ENCODE measurements around the gene FBLN1.
"Not testable (repeated sequence)": the region's sequence is repeated elsewhere in the genome, so short reads cannot be mapped to it uniquely, and the experiment has no call there.

Gene FBLN1

GRCh38 chr22:45537734-45538181 lies 35.1 kb downstream of the FBLN1 start:
- no peak for TF ChIP-seq CTCF (conservative IDR thresholded peaks at IDR 0.05)
- no peak overlapping the region for H3K27ac ChIP-seq

GRCh38 chr22:45538281-45538680 lies 35.6 kb downstream of the FBLN1 start:
- no peak overlapping the region for H3K27ac ChIP-seq
- no peak for TF ChIP-seq CTCF (conservative IDR thresholded peaks at IDR 0.05)

- no peak overlapping the region for H3K27ac ChIP-seq
- TF ChIP-seq CTCF (conservative IDR thresholded peaks at IDR 0.05) = no peak
Observed at GRCh38 chr22:45540122-45540521, 37.4 kb downstream of the FBLN1 start.

- TF ChIP-seq CTCF (conservative IDR thresholded peaks at IDR 0.05) = no peak
- H3K27ac ChIP-seq = no peak overlapping the region
Observed at GRCh38 chr22:45541382-45541979, 38.8 kb downstream of the FBLN1 start.

- H3K27ac ChIP-seq = no peak overlapping the region
- TF ChIP-seq CTCF (conservative IDR thresholded peaks at IDR 0.05) = no peak
Observed at GRCh38 chr22:45542001-45542520, 39.4 kb downstream of the FBLN1 start.

- not testable (repeated sequence) for H3K27ac ChIP-seq
Observed at GRCh38 chr22:45542736-45543135, 40.1 kb downstream of the FBLN1 start.

- no peak for TF ChIP-seq CTCF (conservative IDR thresholded peaks at IDR 0.05)
- H3K27ac ChIP-seq = no peak overlapping the region
Observed at GRCh38 chr22:45543243-45543642, 40.6 kb downstream of the FBLN1 start.

- no peak overlapping the region for H3K27ac ChIP-seq
- no peak for TF ChIP-seq CTCF (conservative IDR thresholded peaks at IDR 0.05)
Observed at GRCh38 chr22:45544588-45545170, 42.0 kb downstream of the FBLN1 start.
